Heart right ventricle (tissue), 16 donors: ENCODE data around the gene MYH14. TPM values are rescaled to one million over a fixed set of nuclear protein-coding genes. Genes with fewer than 3 reads are reported as not detected.

Experiments used
- ATAC-seq, 8 donors: fragments of 200-7000 bp; cut with Tn5 transposase; one replicate each; pipeline ENCODE4 v1.9.1; 2020; ENCODE audit warnings: mild to moderate bottlenecking in 8 of 8, moderate library complexity in 8 of 8, moderate number of reproducible peaks in 1 of 8
- DNase-seq, 2 donors: peaks; one replicate each; pipeline ENCODE4 v3.0.0-alpha.2; 2020
- H3K27ac ChIP-seq, 10 donors: fragments of 200-600 bp; sonication (generic) in 2 of 10; one replicate each; pipeline versions ENCODE4 v1.5.0 to v1.8.0; 2020 to 2022; ENCODE audit warnings: mild to moderate bottlenecking in 3 of 10
- H3K27me3 ChIP-seq, 7 donors: fragments of 200-600 bp; one replicate each; pipeline ENCODE4 v1.8.0; 2021 to 2022; ENCODE audit warnings: mild to moderate bottlenecking in 2 of 7
- H3K36me3 ChIP-seq, 9 donors: fragments of 200-600 bp; sonication (generic) in 1 of 9; one replicate each; pipeline versions ENCODE4 v1.5.0 to v1.8.0; 2020 to 2022; ENCODE audit warnings: mild to moderate bottlenecking in 2 of 9
- H3K4me1 ChIP-seq, 9 donors: fragments of 200-600 bp; sonication (generic) in 1 of 9; one replicate each; pipeline versions ENCODE4 v1.5.0 to v1.8.0; 2020 to 2022; ENCODE audit warnings: mild to moderate bottlenecking in 4 of 9
- H3K4me3 ChIP-seq, 10 donors: fragments of 200-600 bp; sonication (generic) in 2 of 10; one replicate each; pipeline versions ENCODE4 v1.5.0 to v1.8.0; 2020 to 2022; ENCODE audit warnings: mild to moderate bottlenecking in 7 of 10, moderate library complexity in 2 of 10
- H3K9me3 ChIP-seq, 11 donors: fragments of 200-600 bp in 10 of 11; sonication (generic) in 2 of 11; one replicate each; pipeline versions ENCODE4 v1.5.0 to v1.8.0; 2013 to 2022; ENCODE audit warnings: mild to moderate bottlenecking in 2 of 11, control low read depth in 1 of 11, moderate library complexity in 1 of 11
- CTCF ChIP-seq, 9 donors: fragments of 200-600 bp; sonication (generic) in 2 of 9; IDR thresholded peaks; one replicate each; pipeline versions ENCODE4 v1.5.0 to v1.8.0; 2021 to 2022; ENCODE audit warnings: antibody characterized with exemption in 9 of 9, mild to moderate bottlenecking in 5 of 9, moderate library complexity in 1 of 9
- WGBS, 2 donors: extraction: QIAGEN DNeasy Blood & Tissue Kit; methylation state at CpG; one replicate each; pipeline ENCODE4 v1.1.7; 2013; ENCODE audit warnings: inconsistent platforms in 1 of 2; 5-methylcytosine and 5-hydroxymethylcytosine counted together
- intact Hi-C, 10 donors: fragments of 100-400 bp; cut with DNase I; formaldehyde crosslinking; loops; one replicate each; pipeline versions ENCODE4 v1.11.1 to v1.14.2; 2022
- polyA plus RNA-seq, 2 donors: library from polyadenylated mRNA; stranded (reverse); fragments of 200-250 nt; gene quantifications; one replicate each; pipeline ENCODE4 v1.2.3, GENCODE V29; 2013
- total RNA-seq, 10 donors: library from RNA; stranded (reverse); fragmentation: NEBNext Ultra II Directional in 3 of 10; extraction: Animal tissue kit (Norgen Biotek cat#: 25700) in 3 of 10; gene quantifications; one replicate each; pipeline versions ENCODE4 v1.2.1 to v1.2.4, GENCODE V29; 2021 to 2023
- donor health status: Arrhythmogenic right ventricular cardiomyopathy.
- donor health status: ischemic (EF 13 %, LVEDD 7.1; RV severe dilation, severe dysfunction).
- donor health status: healthy with polysubstance abuse.
- donor health status: DM: no; HTN: yes; CAD: no.
- donor health status: DM: no; HTN: no; CAD: no.
- donor health status: ischemic (EF 25% LVEDD 6.9; RV normal size, moderate dysfunction).
- donor health status: ischemic (EF 25% LVEDD 5.7; RV mildly dilated, moderate dysfunction).
- donor health status: healthy.
- donor health status: DM: yes; HTN: yes; CAD: no.
- donor health status: Ischemic cardiomyopathy.
- donor health status: ischemic (EF 35%, LVEDD 5.7; RV mildly dilated, moderate dysfunction).
- donor health status: nonischemic (EF 11% LVEDD 7.7; RV severe dilation, severe dysfunction).
- donor health status: DM: yes; HTN: yes; CAD: no.
- donor health status: PGD.
- donor health status: ischemic (EF 29% LVEDD 5.4; RV normal size, mild dysfunction).
- donor health status: nonischemic (EF 23%, LVEDD 6.1; RV moderate dilation, normal function).

The MYH14 gene
- total and polyA plus RNA-seq, 12 donors, result 29.3 to 149 (median 102) TPM

GRCh38 chr19:50320051-50320450 lies 116.6 kb downstream of the MYH14 start:
- Histone ChIP-seq H3K36me3 (no peaks in the 10 kb centered on the region), H3K9me3 (no peaks in the 10 kb centered on the region), H3K27ac (no peak overlapping the region), H3K4me3 (no peak overlapping the region), H3K27me3 (peaks cover 0 to 30% (median 23%) of the 10 kb centered on the region in 7 donors), H3K4me1 (peaks cover 0 to under 1% (median 0%) of the 10 kb centered on the region in 9 donors)
- ATAC-seq (no peak), DNase-seq (no peak)
- 89 to 92% methylated on average over 12 of the region's 12 CpGs for WGBS, 2 donors
- intact Hi-C loops, result no loop called here
- TF ChIP-seq CTCF (IDR thresholded peaks at IDR 0.05), result no peak

DNA sequence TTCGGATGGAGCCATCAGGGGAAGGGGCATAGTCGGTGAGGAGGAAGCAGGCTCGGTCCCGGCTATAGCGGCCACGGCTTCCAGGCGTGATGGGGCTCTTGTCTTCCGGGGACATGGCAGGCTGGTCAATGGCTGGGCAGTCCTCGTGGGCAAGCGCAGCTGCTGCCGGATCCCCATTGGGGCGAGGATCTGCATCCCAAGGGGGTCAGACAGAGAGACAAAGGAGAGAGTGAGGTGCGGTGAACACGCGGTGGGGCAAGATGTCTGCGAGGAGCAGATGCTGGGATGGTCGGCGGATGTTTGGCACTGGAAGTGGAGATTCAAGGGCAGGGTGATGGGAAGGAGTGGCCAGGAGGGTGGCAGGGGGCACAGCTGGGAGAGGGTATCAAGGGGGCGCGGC lies 117.2 kb downstream of the MYH14 start:
- Histone ChIP-seq H3K4me1 (peaks cover 0 to 5% (median 0%) of the 10 kb centered on the region in 9 donors), H3K9me3 (no peaks in the 10 kb centered on the region), H3K36me3 (no peaks in the 10 kb centered on the region), H3K4me3 (no peak overlapping the region), H3K27me3 (peaks cover 0 to 26% (median 19%) of the 10 kb centered on the region in 7 donors), H3K27ac (no peak overlapping the region)
- intact Hi-C loops, result no loop called here
- no peak for TF ChIP-seq CTCF (IDR thresholded peaks at IDR 0.05)
- ATAC-seq, result no peak
- WGBS, 2 donors, result 86 to 90% methylated on average over 20 of the region's 20 CpGs
- no peak for DNase-seq

DNA sequence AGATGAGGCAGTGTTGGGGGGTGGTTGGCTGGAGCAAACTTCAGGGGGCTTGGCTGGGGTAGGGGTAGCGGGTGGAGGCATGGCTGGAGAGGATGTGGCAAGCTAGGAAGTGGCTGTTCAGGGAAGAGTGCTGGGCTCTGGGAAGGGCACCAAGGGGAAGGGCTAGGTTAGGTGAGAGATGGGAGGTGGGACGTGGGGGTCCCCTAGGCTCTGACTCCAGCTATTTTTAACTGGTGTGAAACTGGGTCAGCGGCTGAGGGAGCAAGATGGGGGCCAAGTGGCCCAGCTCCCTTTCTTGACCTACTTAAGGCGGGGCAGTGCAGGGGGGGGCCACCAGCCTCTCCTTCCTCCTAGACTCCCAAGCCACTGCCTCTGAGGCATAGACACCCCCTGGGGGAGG lies 118.4 kb downstream of the MYH14 start:
- Histone ChIP-seq H3K36me3 (no peaks in the 10 kb centered on the region), H3K4me1 (peaks cover 0 to 15% (median 9%) of the 10 kb centered on the region in 9 donors), H3K9me3 (no peaks in the 10 kb centered on the region), H3K4me3 (no peak overlapping the region), H3K27me3 (peaks cover 0 to 25% (median 22%) of the 10 kb centered on the region in 7 donors), H3K27ac (no peak overlapping the region)
- WGBS, 2 donors, result 91% methylated on average over 3 to 4 of the region's 4 CpGs
- intact Hi-C loops, result no loop called here
- TF ChIP-seq CTCF (IDR thresholded peaks at IDR 0.05), result no peak
- DNase-seq, result no peak
- no peak for ATAC-seq

GRCh38 chr19:50322234-50322633 lies 118.8 kb downstream of the MYH14 start:
- Histone ChIP-seq H3K9me3 (no peaks in the 10 kb centered on the region), H3K27ac (no peak overlapping the region), H3K4me3 (no peak overlapping the region), H3K27me3 (peaks cover 0 to 26% (median 23%) of the 10 kb centered on the region in 7 donors), H3K36me3 (no peaks in the 10 kb centered on the region), H3K4me1 (peaks cover 0 to 15% (median 9%) of the 10 kb centered on the region in 9 donors)
- DNase-seq (no peak), ATAC-seq (no peak)
- TF ChIP-seq CTCF (IDR thresholded peaks at IDR 0.05), result no peak
- 75 to 76% methylated on average over 12 of the region's 12 CpGs for WGBS, 2 donors
- intact Hi-C loops, result no loop called here
